H9 (cell line): Measurements from ENCODE around the gene ADSS1. TPM values are rescaled to one million over a fixed set of nuclear protein-coding genes. Genes with fewer than 3 reads are reported as not detected.

ENCODE experiments used
- DNase-seq: peaks from one replicate; pipeline ENCODE4 v3.0.0-alpha.2; 2017
- H2AFZ ChIP-seq: one replicate; pipeline ENCODE4 v1.6.1; 2013; ENCODE audit warnings: mild to moderate bottlenecking, low read length, control low read depth, moderate library complexity
- H2AK5ac ChIP-seq: 2 replicates; pipeline ENCODE4 v1.6.1; 2013; ENCODE audit warnings: low read length, control low read depth, mixed read lengths; ENCODE audit not compliant: insufficient read length
- H2BK120ac ChIP-seq: one replicate; pipeline ENCODE4 v1.6.1; 2013; ENCODE audit warnings: low read depth, mild to moderate bottlenecking, low read length, control low read depth, inconsistent platforms; ENCODE audit not compliant: poor library complexity, severe bottlenecking
- H2BK12ac ChIP-seq: 2 replicates; pipeline ENCODE4 v1.6.1; 2013; ENCODE audit warnings: low read length, control low read depth, mixed read lengths, low read depth; ENCODE audit not compliant: insufficient read length
- H2BK15ac ChIP-seq: 2 replicates; pipeline ENCODE4 v1.6.1; 2013; ENCODE audit warnings: low read depth, low read length, control low read depth
- H2BK20ac ChIP-seq: one replicate; pipeline ENCODE4 v1.6.1; 2013; ENCODE audit warnings: low read depth, mild to moderate bottlenecking, low read length, control low read depth, inconsistent platforms; ENCODE audit not compliant: poor library complexity, severe bottlenecking
- H2BK5ac ChIP-seq: 2 replicates; pipeline ENCODE4 v1.6.1; 2013; ENCODE audit warnings: low read length, control low read depth, mixed read lengths; ENCODE audit not compliant: insufficient read length
- H3K14ac ChIP-seq: 2 replicates; pipeline ENCODE4 v1.6.1; 2013; ENCODE audit warnings: low read length, control low read depth; ENCODE audit not compliant: insufficient read depth
- H3K18ac ChIP-seq: 2 replicates; pipeline ENCODE4 v1.6.1; 2013; ENCODE audit warnings: low read depth, mild to moderate bottlenecking, mixed read lengths, low read length, control low read depth; ENCODE audit not compliant: insufficient read length
- H3K23ac ChIP-seq: 2 replicates; pipeline ENCODE4 v1.6.1; 2013; ENCODE audit warnings: low read length, control low read depth, mixed read lengths, low read depth; ENCODE audit not compliant: insufficient read length
- H3K23me2 ChIP-seq: 2 replicates; pipeline ENCODE4 v1.6.1; 2013; ENCODE audit warnings: low read depth, mild to moderate bottlenecking, mixed read lengths, low read length, control low read depth; ENCODE audit not compliant: insufficient read length, poor library complexity, severe bottlenecking
- H3K27ac ChIP-seq: 2 replicates; pipeline ENCODE4 v1.5.1; 2013; ENCODE audit warnings: low read length, control low read depth, mixed read lengths, low read depth; ENCODE audit not compliant: insufficient read length
- H3K27me3 ChIP-seq: 2 replicates; pipeline ENCODE4 v1.6.1; 2013; ENCODE audit warnings: low read length, control low read depth, inconsistent platforms; ENCODE audit not compliant: insufficient read depth
- H3K4ac ChIP-seq: 2 replicates; pipeline ENCODE4 v1.6.1; 2013; ENCODE audit warnings: low read depth, mild to moderate bottlenecking, control low read depth, inconsistent platforms, low read length, moderate library complexity
- H3K4me1 ChIP-seq: 2 replicates; pipeline ENCODE4 v1.6.1; 2013; ENCODE audit warnings: low read length, control low read depth, inconsistent platforms; ENCODE audit not compliant: insufficient read depth
- H3K4me2 ChIP-seq: 2 replicates; pipeline ENCODE4 v1.6.1; 2013; ENCODE audit warnings: low read length, control low read depth, mixed read lengths; ENCODE audit not compliant: insufficient read length, insufficient read depth
- H3K56ac ChIP-seq: 2 replicates; pipeline ENCODE4 v1.6.1; 2013; ENCODE audit warnings: low read depth, mild to moderate bottlenecking, mixed read lengths, low read length, control low read depth; ENCODE audit not compliant: insufficient read length
- H3K79me1 ChIP-seq: 2 replicates; pipeline ENCODE4 v1.6.1; 2013; ENCODE audit warnings: low read depth, mild to moderate bottlenecking, moderate library complexity, low read length, control low read depth, inconsistent platforms; ENCODE audit not compliant: insufficient read depth, poor library complexity, severe bottlenecking
- H3K79me2 ChIP-seq: 2 replicates; pipeline ENCODE4 v1.6.1; 2013; ENCODE audit warnings: low read length, control low read depth, inconsistent platforms; ENCODE audit not compliant: insufficient read depth
- H3K9ac ChIP-seq: 2 replicates; pipeline ENCODE4 v1.6.1; 2013; ENCODE audit warnings: low read length, control low read depth, mixed read lengths; ENCODE audit not compliant: insufficient read length; ENCODE audit errors: extremely low read depth
- H3K9me3 ChIP-seq: one replicate; pipeline ENCODE4 v1.6.1; 2013; ENCODE audit warnings: low read depth, low read length, inconsistent platforms; ENCODE audit not compliant: control insufficient read depth
- H3T11ph ChIP-seq: one replicate; pipeline ENCODE4 v1.6.1; 2013; ENCODE audit warnings: mild to moderate bottlenecking, low read length, control low read depth, inconsistent platforms
- H4K20me1 ChIP-seq: one replicate; pipeline ENCODE4 v1.6.1; 2013; ENCODE audit not compliant: control insufficient read depth, insufficient read length, insufficient read depth
- H4K5ac ChIP-seq: 2 replicates; pipeline ENCODE4 v1.6.1; 2013; ENCODE audit warnings: low read depth, mild to moderate bottlenecking, mixed read lengths, low read length, control low read depth; ENCODE audit not compliant: insufficient read length
- H4K8ac ChIP-seq: replicated peaks from 2 replicates; pipeline ENCODE4 v1.6.1; 2013; ENCODE audit warnings: low read length, control low read depth, mixed read lengths, low read depth; ENCODE audit not compliant: insufficient read length
- H4K91ac ChIP-seq: 2 replicates; pipeline ENCODE4 v1.6.1; 2013; ENCODE audit warnings: low read depth, mild to moderate bottlenecking, moderate library complexity, mixed read lengths, low read length, control low read depth; ENCODE audit not compliant: insufficient read length
- H3K27ac Mint-ChIP-seq, 3 experiments: 2 replicates in 2 of 3; 3 replicates in 1 of 3; pipeline ENCODE4 v1.8.0; 2020 to 2021; ENCODE audit warnings: mixed read lengths in 3 of 3, mild to moderate bottlenecking in 1 of 3, moderate library complexity in 1 of 3
- H3K27me3 Mint-ChIP-seq: 2 replicates; pipeline ENCODE4 v1.8.0; 2021; ENCODE audit warnings: low read depth, mild to moderate bottlenecking, moderate library complexity, mixed read lengths
- H3K36me3 Mint-ChIP-seq, 3 experiments: 2 replicates in 2 of 3; 3 replicates in 1 of 3; pipeline ENCODE4 v1.8.0; 2020 to 2021; ENCODE audit warnings: low read depth in 3 of 3, mixed read lengths in 3 of 3; ENCODE audit not compliant: insufficient read depth in 1 of 3
- H3K4me1 Mint-ChIP-seq, 2 experiments: 2 replicates each; pipeline ENCODE4 v1.8.0; 2020; ENCODE audit warnings: mixed read lengths in 2 of 2
- H3K4me3 Mint-ChIP-seq, 2 experiments: 2 replicates in 1 of 2; 3 replicates in 1 of 2; pipeline ENCODE4 v1.8.0; 2020 to 2021; ENCODE audit warnings: mild to moderate bottlenecking in 2 of 2, mixed read lengths in 2 of 2, moderate library complexity in 1 of 2
- H3K9me3 Mint-ChIP-seq, 2 experiments: 2 replicates in 1 of 2; 3 replicates in 1 of 2; pipeline ENCODE4 v1.8.0; 2020; ENCODE audit warnings: mild to moderate bottlenecking in 2 of 2, mixed read lengths in 2 of 2, moderate library complexity in 1 of 2
- WGBS: extraction: QIAGEN DNeasy Blood & Tissue Kit; methylation state at CpG from one replicate; pipeline ENCODE4 v1.1.7; 2013; ENCODE audit warnings: missing lambda C conversion rate, low lambda C conversion rate, mixed read lengths; ENCODE audit not compliant: insufficient read length; ENCODE audit errors: extremely low coverage; 5-methylcytosine and 5-hydroxymethylcytosine counted together
- total RNA-seq: library from RNA; stranded (reverse); gene quantifications from 2 replicates; pipeline ENCODE4 v1.2.1, GENCODE V29; 2021
- TF ChIP-seq, protein P1 (sequence below): fragments of 200-600 bp; sonication (generic); conservative IDR thresholded peaks from 3 replicates; pipeline ENCODE4 v1.8.0; 2021; ENCODE audit warnings: antibody characterized with exemption, mild to moderate bottlenecking

The ADSS1 gene
- total RNA-seq, 1 experiment from 2014 or later, result 8.5 TPM

DNA sequence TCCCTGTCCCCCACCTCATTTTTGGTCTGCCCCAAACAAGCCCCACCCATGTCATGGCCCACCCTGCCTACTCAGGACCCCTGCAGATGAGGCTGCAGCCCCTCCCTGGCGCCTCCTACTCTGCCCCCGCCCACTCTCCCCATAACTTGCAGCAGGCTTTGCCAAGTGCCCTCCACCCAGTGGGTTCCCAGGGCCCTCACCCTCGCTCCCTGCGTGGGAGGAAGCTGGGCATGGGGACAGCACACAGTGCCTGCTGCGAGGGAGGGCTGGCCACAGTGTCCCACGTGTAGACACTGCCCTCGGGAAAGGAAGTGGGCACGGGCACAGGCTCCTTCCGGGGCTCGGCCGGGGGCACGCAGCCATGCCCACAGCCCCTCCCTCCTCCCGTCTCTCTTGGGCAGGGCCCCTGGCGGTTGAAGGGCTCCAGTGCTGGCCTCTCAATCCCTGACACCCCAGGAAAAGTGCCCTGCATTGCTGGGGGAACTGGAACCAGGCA lies 62.1 kb downstream of the ADSS1 start:
- Histone ChIP-seq H2AFZ (no peak overlapping the region), H3K79me1 (no peaks in the 10 kb centered on the region), H3K56ac (no peak overlapping the region), H2BK15ac (no peak overlapping the region), H3K4ac (no peak overlapping the region), H4K8ac (no peak overlapping the region), H2BK120ac (no peak overlapping the region), H2BK12ac (no peak overlapping the region), H3K79me2 (no peaks in the 10 kb centered on the region; the same call in 1 of the 2 replicates), H3K9ac (no peak overlapping the region), H3K4me1 (no peaks in the 10 kb centered on the region), H3K27ac (no peak overlapping the region), H4K91ac (no peak overlapping the region), H2AK5ac (no peak overlapping the region), H3K18ac (no peak overlapping the region), H3K4me2 (no peak overlapping the region), H3K23me2 (no peaks in the 10 kb centered on the region), H2BK20ac (no peak overlapping the region), H2BK5ac (no peak overlapping the region), H3K14ac (no peak overlapping the region; the same call in 1 of the 2 replicates), H3K27me3 (no peaks in the 10 kb centered on the region), H4K20me1 (no peaks in the 10 kb centered on the region), H3K23ac (no peak overlapping the region), H3T11ph (no peak overlapping the region), H4K5ac (no peak overlapping the region), H3K9me3 (no peaks in the 10 kb centered on the region)
- DNase-seq, result no peak
- H3K4me3 Mint-ChIP-seq, result no peak overlapping the region
- no CpG with 5 or more reads among the region's 14 CpGs for WGBS
- H3K4me1 Mint-ChIP-seq, result no peaks in the 10 kb centered on the region
- H3K27me3 Mint-ChIP-seq, result no peaks in the 10 kb centered on the region
- peaks cover 0 to 14% (median 9%) of the 10 kb centered on the region in 3 experiments; a peak in 5 of 7 replicates for H3K36me3 Mint-ChIP-seq
- TF ChIP-seq, protein P1, sequence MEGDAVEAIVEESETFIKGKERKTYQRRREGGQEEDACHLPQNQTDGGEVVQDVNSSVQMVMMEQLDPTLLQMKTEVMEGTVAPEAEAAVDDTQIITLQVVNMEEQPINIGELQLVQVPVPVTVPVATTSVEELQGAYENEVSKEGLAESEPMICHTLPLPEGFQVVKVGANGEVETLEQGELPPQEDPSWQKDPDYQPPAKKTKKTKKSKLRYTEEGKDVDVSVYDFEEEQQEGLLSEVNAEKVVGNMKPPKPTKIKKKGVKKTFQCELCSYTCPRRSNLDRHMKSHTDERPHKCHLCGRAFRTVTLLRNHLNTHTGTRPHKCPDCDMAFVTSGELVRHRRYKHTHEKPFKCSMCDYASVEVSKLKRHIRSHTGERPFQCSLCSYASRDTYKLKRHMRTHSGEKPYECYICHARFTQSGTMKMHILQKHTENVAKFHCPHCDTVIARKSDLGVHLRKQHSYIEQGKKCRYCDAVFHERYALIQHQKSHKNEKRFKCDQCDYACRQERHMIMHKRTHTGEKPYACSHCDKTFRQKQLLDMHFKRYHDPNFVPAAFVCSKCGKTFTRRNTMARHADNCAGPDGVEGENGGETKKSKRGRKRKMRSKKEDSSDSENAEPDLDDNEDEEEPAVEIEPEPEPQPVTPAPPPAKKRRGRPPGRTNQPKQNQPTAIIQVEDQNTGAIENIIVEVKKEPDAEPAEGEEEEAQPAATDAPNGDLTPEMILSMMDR, result no peak
- no peaks in the 10 kb centered on the region for H3K9me3 Mint-ChIP-seq
- no peak overlapping the region; a peak in 1 of 7 replicates for H3K27ac Mint-ChIP-seq
